HFF-Myc (cell line): ENCODE results near the gene KRTAP4-5.
"Not testable (repeated sequence)": the region's sequence is repeated elsewhere in the genome, so short reads cannot be mapped to it uniquely, and the experiment has no call there.

Experiments
- DNase-seq: peaks from one replicate; pipeline ENCODE4 v3.0.0-alpha.2; 2011; ENCODE audit warnings: low read depth; ENCODE audit errors: extremely low read depth
- H3K4me3 ChIP-seq: replicated peaks from 2 replicates; pipeline ENCODE4 v1.5.1; 2011; ENCODE audit warnings: low read depth, mild to moderate bottlenecking, control low read depth, low read length
- TF ChIP-seq, protein P1 (sequence below): IDR thresholded peaks from 2 replicates; pipeline ENCODE4 v1.5.1; 2012; ENCODE audit warnings: mild to moderate bottlenecking, low read depth, low read length, control low read depth; ENCODE audit errors: missing control alignments

KRTAP4-5 gene

GRCh38 chr17:41103896-41104295 is 45.7 kb downstream of the KRTAP4-5 start:
- DNase-seq = no peak
- TF ChIP-seq, protein P1, sequence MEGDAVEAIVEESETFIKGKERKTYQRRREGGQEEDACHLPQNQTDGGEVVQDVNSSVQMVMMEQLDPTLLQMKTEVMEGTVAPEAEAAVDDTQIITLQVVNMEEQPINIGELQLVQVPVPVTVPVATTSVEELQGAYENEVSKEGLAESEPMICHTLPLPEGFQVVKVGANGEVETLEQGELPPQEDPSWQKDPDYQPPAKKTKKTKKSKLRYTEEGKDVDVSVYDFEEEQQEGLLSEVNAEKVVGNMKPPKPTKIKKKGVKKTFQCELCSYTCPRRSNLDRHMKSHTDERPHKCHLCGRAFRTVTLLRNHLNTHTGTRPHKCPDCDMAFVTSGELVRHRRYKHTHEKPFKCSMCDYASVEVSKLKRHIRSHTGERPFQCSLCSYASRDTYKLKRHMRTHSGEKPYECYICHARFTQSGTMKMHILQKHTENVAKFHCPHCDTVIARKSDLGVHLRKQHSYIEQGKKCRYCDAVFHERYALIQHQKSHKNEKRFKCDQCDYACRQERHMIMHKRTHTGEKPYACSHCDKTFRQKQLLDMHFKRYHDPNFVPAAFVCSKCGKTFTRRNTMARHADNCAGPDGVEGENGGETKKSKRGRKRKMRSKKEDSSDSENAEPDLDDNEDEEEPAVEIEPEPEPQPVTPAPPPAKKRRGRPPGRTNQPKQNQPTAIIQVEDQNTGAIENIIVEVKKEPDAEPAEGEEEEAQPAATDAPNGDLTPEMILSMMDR = no peak
- no peak overlapping the region for H3K4me3 ChIP-seq

DNA sequence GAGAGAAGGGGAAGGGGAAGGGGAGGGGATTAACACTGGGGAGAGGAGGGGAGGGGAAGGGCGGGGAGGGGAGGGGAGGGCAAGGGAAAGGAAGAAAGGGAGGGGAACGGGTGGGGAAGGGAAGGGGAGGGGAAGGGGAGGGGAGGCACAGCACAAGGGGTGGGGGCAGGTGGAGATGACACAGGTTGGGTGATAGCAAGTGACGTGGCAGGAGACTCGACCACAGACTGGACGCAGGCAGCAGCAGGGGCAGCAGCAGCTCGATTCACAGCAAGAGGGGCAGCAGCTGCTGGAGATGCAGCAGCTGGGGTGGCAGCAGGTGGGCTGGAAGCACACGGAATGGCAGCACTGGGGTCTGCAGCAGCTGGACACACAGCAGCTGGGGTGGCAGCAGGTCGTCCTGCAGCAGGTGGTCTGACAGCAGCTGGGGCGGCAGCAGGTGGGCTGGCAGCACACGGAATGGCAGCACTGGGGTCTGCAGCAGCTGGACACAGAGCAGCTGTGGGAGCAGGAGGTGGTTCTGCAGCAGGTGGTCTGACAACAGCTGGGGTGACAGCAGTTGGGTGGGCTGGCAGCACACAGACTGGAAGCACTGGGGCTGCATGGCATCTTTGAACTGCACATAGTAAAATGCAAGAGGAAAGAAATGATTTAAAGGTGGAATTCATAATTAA is 47.9 kb downstream of the KRTAP4-5 start, which contains the start of gene KRTAP4-16:
Gene KRTAP4-16 (minus strand): TSS at position 624 of the 674 bp plus-strand sequence. CDS start 0 bp downstream, at position 624.
- no peak within 1 kb of the TSS for H3K4me3 ChIP-seq
- TF ChIP-seq, protein P1 = no peak
- DNase-seq = no peak

- peak; percentile 95 for DNase-seq
- not testable (repeated sequence) for H3K4me3 ChIP-seq
Observed at GRCh38 chr17:41099682-41100480, 49.7 kb downstream of the KRTAP4-5 start.
